ENCODE measurements around the gene PUDP. TPM values are rescaled to one million over a fixed set of nuclear protein-coding genes. Genes with fewer than 3 reads are reported as not detected.
A peak's percentile ranks its signal among the peaks of the same experiment; 100 is the strongest.
"Not testable (repeated sequence)": the region's sequence is repeated elsewhere in the genome, so short reads cannot be mapped to it uniquely, and the experiment has no call there.

The PUDP gene
- 10 to 100 TPM in 11 of 12 donors, not detected in 1; 19.4 to 50.7 (median 37.5) TPM for polyA plus RNA-seq (ENCODE audit: insufficient read length in 12 of 12)
- long read RNA-seq, donor 1, transcript PUDP-201 (4 exons, 2,140 nt), result major isoform, 17 of 60 reads
- long read RNA-seq, donor 1, partial matches to known transcripts, result 41 of 60 reads
- long read RNA-seq, donor 1, other reads (novel, unspliced or antisense), result 0 of 60 reads
- long read RNA-seq, donor 2, transcript PUDP-201 (4 exons, 2,140 nt), result major isoform, 11 of 40 reads
- long read RNA-seq, donor 2, partial matches to known transcripts, result 29 of 40 reads
- long read RNA-seq, donor 2, other reads (novel, unspliced or antisense), result 0 of 40 reads
- long read RNA-seq, donor 3, transcript PUDP-201 (4 exons, 2,140 nt), result major isoform, 10 of 10 reads
- long read RNA-seq, donor 3, partial matches to known transcripts, result 0 of 10 reads
- long read RNA-seq, donor 3, other reads (novel, unspliced or antisense), result 0 of 10 reads
- long read RNA-seq, donor 4, transcript PUDP-201 (4 exons, 2,140 nt), result major isoform, 5 of 18 reads
- long read RNA-seq, donor 4, partial matches to known transcripts, result 13 of 18 reads
- long read RNA-seq, donor 4, other reads (novel, unspliced or antisense), result 0 of 18 reads
- long read RNA-seq, donor 5, transcript PUDP-201 (4 exons, 2,140 nt), result major isoform, 36 of 37 reads
- long read RNA-seq, donor 5, partial matches to known transcripts, result 0 of 37 reads
- long read RNA-seq, donor 5, other reads (novel, unspliced or antisense), result 0 of 37 reads
- long read RNA-seq, donor 6, transcript PUDP-201 (4 exons, 2,140 nt), result major isoform, 10 of 17 reads
- long read RNA-seq, donor 6, partial matches to known transcripts, result 6 of 17 reads
- long read RNA-seq, donor 6, other reads (novel, unspliced or antisense), result 0 of 17 reads
- long read RNA-seq, donor 7, transcript PUDP-201 (4 exons, 2,140 nt), result major isoform, 7 of 15 reads
- long read RNA-seq, donor 7, partial matches to known transcripts, result 8 of 15 reads
- long read RNA-seq, donor 7, other reads (novel, unspliced or antisense), result 0 of 15 reads
- long read RNA-seq, donor 8, transcript PUDP-201 (4 exons, 2,140 nt), result major isoform, 18 of 36 reads
- long read RNA-seq, donor 8, partial matches to known transcripts, result 15 of 36 reads
- long read RNA-seq, donor 8, other reads (novel, unspliced or antisense), result 0 of 36 reads
- long read RNA-seq, donor 9, transcript PUDP-201 (4 exons, 2,140 nt), result major isoform, 6 of 8 reads
- long read RNA-seq, donor 9, partial matches to known transcripts, result 0 of 8 reads
- long read RNA-seq, donor 9, other reads (novel, unspliced or antisense), result 0 of 8 reads
- long read RNA-seq, donor 10, transcript PUDP-201 (4 exons, 2,140 nt), result major isoform, 19 of 58 reads
- long read RNA-seq, donor 10, partial matches to known transcripts, result 37 of 58 reads
- long read RNA-seq, donor 10, other reads (novel, unspliced or antisense), result 0 of 58 reads
- long read RNA-seq, donor 11, transcript PUDP-201 (4 exons, 2,140 nt), result major isoform, 17 of 17 reads
- long read RNA-seq, donor 11, partial matches to known transcripts, result 0 of 17 reads
- long read RNA-seq, donor 11, other reads (novel, unspliced or antisense), result 0 of 17 reads

GRCh38 chrX:7147978-7148854 lies at the start of gene PUDP:
Gene PUDP, minus strand, starts transcription at chrX:7148153. Its CDS starts 40 bp downstream, at chrX:7148113.
- peak; percentile 93 for DNase-seq

DNA sequence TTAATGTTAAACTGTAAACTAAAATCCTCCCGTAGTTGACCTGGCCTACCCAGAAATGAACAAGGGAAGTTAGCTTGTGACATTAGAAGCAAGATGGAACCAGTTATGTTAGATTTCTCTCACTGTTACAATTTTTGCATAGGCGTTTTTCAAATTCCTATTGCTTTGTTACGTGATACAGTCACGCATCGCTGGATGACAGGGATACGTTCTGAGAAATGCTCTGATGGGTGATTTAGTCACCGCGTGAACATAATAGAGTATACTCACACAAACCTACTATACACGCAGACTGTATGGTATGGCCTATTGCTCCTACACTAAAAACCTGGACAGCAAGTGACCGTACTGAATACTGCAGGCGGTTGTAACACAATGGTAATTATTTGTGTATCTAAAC lies 46.7 kb upstream of the PUDP start:
- DNase-seq, result no peak

GRCh38 chrX:7192871-7193270 lies 44.9 kb upstream of the PUDP start:
- no peak for DNase-seq

DNA sequence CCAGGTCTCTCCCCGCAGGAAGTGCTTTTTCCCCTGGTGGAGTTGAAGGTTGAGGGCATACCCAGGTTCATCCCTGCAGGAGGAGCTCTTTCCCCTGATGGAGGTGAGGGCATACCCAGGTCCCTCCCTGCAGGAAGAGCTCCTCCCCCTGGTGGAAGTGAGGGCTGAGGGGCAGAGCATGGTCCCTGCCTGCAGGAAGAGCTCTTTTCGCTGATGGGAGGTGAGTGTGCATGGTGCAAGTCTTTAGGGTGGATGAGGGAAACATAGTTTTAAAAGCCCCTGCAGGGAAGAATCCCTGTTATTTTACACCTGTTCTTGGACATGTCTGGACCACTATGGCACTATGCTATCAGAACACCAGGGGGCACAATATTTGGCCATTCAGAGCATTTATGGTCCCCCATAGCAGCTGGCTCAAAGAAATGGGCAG lies 43.7 kb upstream of the PUDP start:
- DNase-seq, result no peak

DNA sequence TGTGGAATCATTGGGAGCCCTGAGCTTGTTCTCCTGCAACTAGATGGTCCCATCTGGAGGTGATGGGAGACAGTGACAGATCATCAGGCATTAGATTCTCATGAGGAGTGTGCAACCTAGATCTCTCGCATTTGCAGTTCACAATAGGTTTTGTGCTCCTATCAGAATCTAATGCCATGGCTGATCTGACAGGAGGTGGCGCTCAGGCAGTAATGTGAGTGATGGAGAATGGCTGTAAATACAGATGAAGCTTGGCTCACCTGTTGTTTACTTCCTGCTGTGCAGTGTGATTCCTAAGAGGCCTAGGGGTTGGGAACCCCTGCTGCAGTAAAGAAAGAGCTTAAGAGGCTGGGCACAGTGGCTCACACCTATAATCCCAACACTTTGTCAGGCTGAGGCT lies 42.2 kb upstream of the PUDP start:
- no peak for DNase-seq

DNA sequence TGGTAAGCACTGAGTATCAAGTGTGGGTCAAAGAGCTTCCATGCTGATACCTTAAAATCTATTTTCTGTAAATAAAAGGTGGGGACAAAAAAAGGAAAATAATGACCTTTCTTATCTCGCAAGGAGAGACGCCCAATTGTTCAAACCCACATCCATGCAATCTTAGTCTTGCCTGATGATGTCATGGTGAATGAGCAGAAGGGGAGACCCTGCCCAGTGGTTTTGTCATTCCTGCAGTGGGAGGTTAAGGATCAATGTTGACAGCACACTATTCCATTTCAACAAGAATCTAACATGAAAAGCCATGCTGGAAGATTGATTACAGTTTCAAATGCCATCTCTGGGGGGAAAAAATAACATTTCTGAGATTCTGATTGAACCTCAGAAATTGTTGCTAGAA lies 40.7 kb upstream of the PUDP start:
- no peak for DNase-seq

GRCh38 chrX:7184816-7185215 lies 36.9 kb upstream of the PUDP start:
- DNase-seq, result no peak

GRCh38 chrX:7179446-7179845 lies 31.5 kb upstream of the PUDP start:
- no peak for DNase-seq

GRCh38 chrX:7178859-7179258 lies 30.9 kb upstream of the PUDP start:
- not testable (repeated sequence) for DNase-seq

DNA sequence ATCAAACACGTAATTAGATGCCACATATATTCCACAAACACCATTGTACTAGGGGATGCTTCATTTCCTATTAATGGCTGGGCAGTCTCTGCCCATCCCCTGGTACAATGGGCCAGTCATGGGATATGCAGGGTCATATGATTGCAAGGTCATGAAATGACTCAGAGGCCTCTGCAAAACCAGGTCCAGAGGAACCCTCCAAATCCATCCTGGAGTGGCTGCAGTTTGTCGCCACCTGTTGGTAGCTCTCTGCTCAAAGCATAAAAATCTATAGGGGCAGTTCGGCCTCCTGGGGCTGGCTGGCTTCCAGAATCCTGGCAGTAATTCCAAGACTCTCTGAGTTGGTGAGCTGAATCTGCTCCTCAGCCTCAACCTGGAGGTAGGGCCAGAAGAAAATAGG lies 22.9 kb upstream of the PUDP start:
- no peak for DNase-seq

DNA sequence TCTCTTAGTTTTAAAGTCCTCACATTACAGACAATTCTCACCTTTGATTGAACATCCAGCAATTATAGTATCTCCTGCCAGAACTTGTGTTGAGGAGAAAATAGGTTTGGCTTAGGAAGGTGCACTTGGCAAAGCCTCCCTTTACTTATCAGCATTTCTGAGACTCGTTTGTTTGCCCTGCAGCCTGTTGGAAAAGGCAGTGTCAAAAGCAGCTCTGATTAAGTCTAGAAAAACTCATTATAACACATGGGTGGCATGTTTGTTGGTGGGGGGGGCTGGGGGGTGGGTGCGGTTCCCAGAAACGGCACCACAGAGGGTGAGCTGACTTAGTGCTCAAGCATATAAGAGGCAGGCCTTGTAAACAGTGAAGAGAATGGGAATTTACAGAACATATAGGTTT lies 21.7 kb upstream of the PUDP start:
- DNase-seq, result no peak

GRCh38 chrX:7168371-7168770 lies 20.4 kb upstream of the PUDP start:
- no peak for DNase-seq

GRCh38 chrX:7164174-7164573 lies 16.2 kb upstream of the PUDP start:
- no peak for DNase-seq

GRCh38 chrX:7163146-7163677 lies 15.3 kb upstream of the PUDP start:
- DNase-seq, result no peak

DNA sequence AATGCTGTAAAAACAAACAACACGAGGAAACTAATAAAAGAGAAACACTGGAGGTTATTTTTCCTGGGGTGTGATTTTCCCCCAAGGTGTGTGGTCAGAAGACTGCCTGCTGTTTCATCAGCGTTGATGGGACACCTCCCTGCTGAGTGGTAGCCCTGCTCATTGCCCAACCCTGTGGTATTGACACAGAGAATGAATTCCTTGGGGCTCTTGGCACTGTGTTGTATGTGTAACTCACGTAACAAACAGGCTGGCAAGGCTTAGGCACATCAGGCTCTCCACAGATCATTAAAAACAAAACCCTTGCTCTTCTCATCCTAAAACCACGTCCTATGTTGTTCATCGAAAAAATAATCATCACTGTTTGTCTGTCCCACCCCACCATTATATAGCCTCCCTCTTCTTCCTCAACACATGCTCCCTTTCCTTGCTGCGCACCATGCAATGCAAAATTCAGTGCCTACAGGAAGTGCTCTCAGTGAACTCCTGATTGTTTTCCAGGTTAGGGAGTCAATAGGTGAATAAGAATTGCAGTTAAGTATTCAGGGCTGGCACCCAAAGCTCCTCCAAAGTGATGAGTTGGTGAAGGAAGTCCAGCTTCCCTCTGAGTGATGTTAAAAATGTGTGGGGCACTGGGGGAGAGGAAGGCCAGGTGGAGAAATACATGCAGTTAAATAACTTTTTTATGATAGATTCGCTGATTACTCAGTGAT lies 11.4 kb upstream of the PUDP start:
- DNase-seq, result no peak

DNA sequence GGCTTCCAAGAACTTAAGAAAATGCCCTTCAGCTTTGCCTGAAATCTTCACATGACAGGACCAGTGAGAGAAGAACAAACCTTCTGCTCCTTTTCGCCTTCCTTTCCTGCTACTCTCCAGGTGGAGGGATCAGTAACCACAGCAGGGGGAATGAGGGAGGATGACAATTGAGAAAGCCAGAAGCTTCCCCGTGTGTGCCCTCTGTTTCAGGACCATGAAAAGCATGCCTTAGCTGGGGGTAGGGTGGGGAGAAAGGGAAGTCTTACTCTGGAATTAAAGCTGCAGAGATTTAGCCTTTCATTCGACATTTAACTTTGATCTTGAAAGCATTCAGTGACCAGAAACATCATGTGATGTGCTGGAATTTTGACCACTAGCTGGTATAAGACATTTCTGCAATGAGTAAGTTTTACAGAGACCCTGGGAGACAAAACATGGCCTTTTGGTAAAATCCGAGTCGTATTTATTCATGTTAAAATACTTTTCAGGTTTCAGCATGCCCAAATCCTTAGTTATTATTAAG lies 10.6 kb upstream of the PUDP start:
- DNase-seq, result no peak

- no peak for DNase-seq
These were observed 8.9 kb upstream of the PUDP start for GRCh38 chrX:7156879-7157278.

- no peak for DNase-seq
These were observed 7.2 kb upstream of the PUDP start for GRCh38 chrX:7155163-7155562.

GRCh38 chrX:7154041-7154597 lies 6.2 kb upstream of the PUDP start:
- DNase-seq, result no peak
